ENCODE data around the gene C19orf33.

C19orf33 gene

GRCh38 chr19:38308926-38309614 lies 5.0 kb downstream of the C19orf33 start:
- DNase-seq (ENCODE audit: low read depth in 2 of 2): no peak

- DNase-seq (ENCODE audit: low read depth in 2 of 2): no peak
These were observed 5.7 kb downstream of the C19orf33 start for GRCh38 chr19:38309615-38310278.

GRCh38 chr19:38310279-38310670 lies 6.2 kb downstream of the C19orf33 start:
- no peak for DNase-seq (ENCODE audit: low read depth in 2 of 2)

- DNase-seq (ENCODE audit: low read depth in 2 of 2): no peak
These were observed 6.9 kb downstream of the C19orf33 start for GRCh38 chr19:38310986-38311385.

GRCh38 chr19:38315657-38316476 lies 11.8 kb downstream of the C19orf33 start, which contains the start of gene YIF1B:
TSS of gene YIF1B (minus strand) at chr19:38315947. CDS start at chr19:38315917, 30 bp downstream.
- peak; percentile 94 to 95 for DNase-seq (ENCODE audit: low read depth in 2 of 2)

- no peak for DNase-seq (ENCODE audit: low read depth in 2 of 2)
These were observed 12.5 kb downstream of the C19orf33 start for GRCh38 chr19:38316477-38317067.

GRCh38 chr19:38317104-38317612 lies 13.1 kb downstream of the C19orf33 start:
- DNase-seq (ENCODE audit: low read depth in 2 of 2): no peak

GRCh38 chr19:38318660-38319059 lies 14.6 kb downstream of the C19orf33 start:
- no peak for DNase-seq (ENCODE audit: low read depth in 2 of 2)

GRCh38 chr19:38319421-38320258 lies 15.6 kb downstream of the C19orf33 start, which contains the start of gene KCNK6:
TSS of gene KCNK6 (plus strand) at chr19:38319845. CDS start at chr19:38319951, 106 bp downstream.
- peak; percentile 20 to 38 for DNase-seq (ENCODE audit: low read depth in 2 of 2)

GRCh38 chr19:38320969-38321339 lies 16.9 kb downstream of the C19orf33 start:
- no peak for DNase-seq (ENCODE audit: low read depth in 2 of 2)

- no peak for DNase-seq (ENCODE audit: low read depth in 2 of 2)
These were observed 17.7 kb downstream of the C19orf33 start for GRCh38 chr19:38321646-38322196.

- no peak for DNase-seq (ENCODE audit: low read depth in 2 of 2)
These were observed 19.2 kb downstream of the C19orf33 start for GRCh38 chr19:38323291-38323690.

GRCh38 chr19:38324431-38324830 lies 20.4 kb downstream of the C19orf33 start:
- no peak for DNase-seq (ENCODE audit: low read depth in 2 of 2)

- no peak for DNase-seq (ENCODE audit: low read depth in 2 of 2)
These were observed 22.5 kb downstream of the C19orf33 start for GRCh38 chr19:38326591-38326990.

GRCh38 chr19:38329651-38330050 lies 25.6 kb downstream of the C19orf33 start:
- DNase-seq (ENCODE audit: low read depth in 2 of 2): no peak

- DNase-seq (ENCODE audit: low read depth in 2 of 2): no peak
These were observed 27.7 kb downstream of the C19orf33 start for GRCh38 chr19:38331728-38332127.

GRCh38 chr19:38333245-38333644 lies 29.2 kb downstream of the C19orf33 start:
- DNase-seq (ENCODE audit: low read depth in 2 of 2): no peak

- peak; percentile 93 to 97 for DNase-seq (ENCODE audit: low read depth in 2 of 2)
These were observed 32.0 kb downstream of the C19orf33 start for GRCh38 chr19:38335949-38336637.

- peak; percentile 92 to 93 for DNase-seq (ENCODE audit: low read depth in 2 of 2)
These were observed 32.7 kb downstream of the C19orf33 start for GRCh38 chr19:38336638-38337359.
